Fibroblast of skin of right quadriceps (primary cell): ENCODE measurements around the gene PPP4R1.

Experiments used
- DNase-seq: peaks from one replicate; pipeline ENCODE4 v3.0.0-alpha.2; 2013

PPP4R1 gene

DNA sequence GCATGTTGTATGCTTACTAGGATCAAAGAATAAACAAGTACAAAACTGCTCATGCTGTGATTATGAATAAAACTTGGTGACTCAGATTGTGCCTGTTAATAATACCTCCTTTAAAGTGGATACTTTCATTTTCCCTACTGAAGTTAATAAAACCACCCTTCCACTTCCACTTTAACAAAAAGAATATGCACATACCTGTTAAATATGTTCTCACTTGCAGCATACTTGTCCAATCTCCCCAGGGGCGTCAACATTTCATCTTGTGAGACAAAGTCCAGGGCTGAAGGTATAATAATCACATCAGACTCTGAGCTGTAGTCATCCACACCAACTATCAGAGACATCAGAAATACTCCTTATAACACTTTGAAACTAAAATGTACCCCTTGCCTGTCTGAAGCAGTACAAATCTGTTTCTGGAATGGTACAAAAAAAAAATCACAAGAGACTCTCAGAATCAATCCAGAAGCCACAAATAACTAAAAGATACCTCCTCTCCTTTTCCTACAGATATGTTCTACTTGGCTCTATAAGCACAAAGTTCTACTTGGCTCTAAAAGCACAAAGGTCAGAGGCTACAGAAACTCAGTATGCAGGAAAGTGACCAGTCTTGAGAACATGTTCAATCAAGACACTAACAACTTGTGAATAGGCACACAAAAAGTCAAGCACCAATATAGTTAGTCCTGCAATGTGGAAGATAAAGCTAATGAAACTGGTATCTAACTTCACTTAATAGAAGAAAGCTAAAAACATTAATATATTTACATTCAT is 19.3 kb downstream of the PPP4R1 start:
- DNase-seq: no peak

GRCh38 chr18:9587924-9588323 is 26.4 kb downstream of the PPP4R1 start:
- no peak for DNase-seq

GRCh38 chr18:9586814-9587213 is 27.5 kb downstream of the PPP4R1 start:
- DNase-seq: no peak

DNA sequence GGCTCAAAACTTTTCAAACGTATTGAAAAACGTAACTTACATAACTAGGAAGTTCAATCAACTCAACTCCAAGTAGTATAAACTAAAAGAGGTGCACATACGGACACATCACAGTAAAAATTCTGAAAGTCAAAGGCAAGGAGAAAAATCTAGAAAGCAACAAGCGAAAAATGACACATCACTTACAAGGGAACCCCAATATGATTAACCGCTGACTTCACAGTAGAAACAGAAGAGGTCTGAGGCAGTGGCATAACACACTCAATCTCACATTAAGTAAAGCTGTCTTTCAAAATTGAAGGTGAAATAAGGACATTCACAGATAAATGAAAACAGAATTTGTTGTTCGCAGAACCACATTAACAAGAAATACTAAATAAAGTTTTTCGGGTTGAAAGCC is 32.7 kb downstream of the PPP4R1 start:
- DNase-seq: no peak

- no peak for DNase-seq
These were observed 36.1 kb downstream of the PPP4R1 start for GRCh38 chr18:9578306-9578705.

DNA sequence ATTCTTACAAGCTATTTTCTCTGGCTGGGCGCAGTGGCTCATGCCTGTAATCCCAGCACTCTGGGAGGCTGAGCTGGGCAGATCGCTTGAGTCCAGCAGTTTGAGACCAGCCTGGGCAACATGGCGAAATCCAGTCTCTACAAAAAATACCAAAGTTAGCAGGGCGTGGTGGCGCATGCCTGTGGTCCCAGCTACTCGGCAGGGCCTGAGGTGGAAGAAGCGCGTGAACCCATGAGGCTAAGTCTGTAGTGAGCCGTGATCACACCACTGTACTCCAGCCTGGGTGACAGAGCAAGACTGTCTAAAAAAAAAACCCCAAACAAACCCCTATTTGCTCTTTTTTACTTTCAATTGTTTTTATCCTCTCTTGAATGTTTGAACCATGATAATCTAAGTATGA is 37.0 kb downstream of the PPP4R1 start:
- DNase-seq: no peak

- peak; percentile 88 for DNase-seq
These were observed 38.8 kb downstream of the PPP4R1 start for GRCh38 chr18:9575558-9575957.

- DNase-seq: no peak
These were observed 39.8 kb downstream of the PPP4R1 start for GRCh38 chr18:9574473-9575115.

DNA sequence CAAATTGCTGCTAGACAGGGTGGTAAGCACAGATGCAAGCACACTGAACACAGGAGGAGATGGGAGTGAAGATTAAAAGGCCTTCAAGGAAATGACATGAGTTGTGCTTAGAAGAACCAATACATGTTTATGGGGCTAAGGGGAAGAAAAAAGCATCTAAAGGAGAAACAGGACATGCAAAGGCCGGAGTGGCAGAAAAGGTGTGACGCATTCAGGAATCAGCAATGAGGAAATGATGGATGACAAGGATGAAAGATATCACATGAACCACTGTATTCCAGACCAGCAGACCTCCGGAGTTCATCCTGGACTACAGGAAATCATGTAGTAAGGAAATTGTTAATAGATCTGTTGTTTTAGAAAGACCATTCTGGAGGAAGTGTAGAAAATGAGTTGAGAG is 42.8 kb downstream of the PPP4R1 start:
- no peak for DNase-seq

- no peak for DNase-seq
These were observed 44.1 kb downstream of the PPP4R1 start for GRCh38 chr18:9570255-9570654.

- no peak for DNase-seq
These were observed 45.2 kb downstream of the PPP4R1 start for GRCh38 chr18:9569178-9569577.

- no peak for DNase-seq
These were observed 46.2 kb downstream of the PPP4R1 start for GRCh38 chr18:9568186-9568585.

GRCh38 chr18:9565407-9565806 is 49.0 kb downstream of the PPP4R1 start:
- DNase-seq: no peak

GRCh38 chr18:9563331-9563730 is 51.0 kb downstream of the PPP4R1 start:
- DNase-seq: no peak

- DNase-seq: no peak
These were observed 51.8 kb downstream of the PPP4R1 start for GRCh38 chr18:9562584-9562983.

DNA sequence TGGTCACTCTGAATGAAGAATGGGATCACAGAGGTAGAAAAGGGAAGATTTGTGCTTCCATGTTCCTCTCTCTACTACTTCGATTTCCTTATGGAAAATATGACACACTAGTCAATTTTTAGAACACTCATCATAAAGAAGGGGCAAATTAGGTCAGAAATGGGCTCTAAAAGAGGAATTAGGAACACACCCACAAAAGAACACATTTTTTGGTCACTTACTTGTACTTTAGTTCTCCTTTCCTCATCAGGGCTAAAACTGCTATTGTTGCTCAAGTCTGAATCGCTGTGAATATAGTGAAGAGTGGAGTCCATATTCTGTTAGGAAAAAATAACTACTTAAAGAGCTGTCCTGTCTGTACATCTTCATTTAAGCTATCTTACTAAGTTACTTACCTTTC is 52.6 kb downstream of the PPP4R1 start:
- no peak for DNase-seq

GRCh38 chr18:9559253-9559652 is 55.1 kb downstream of the PPP4R1 start:
- no peak for DNase-seq

GRCh38 chr18:9558387-9559064 is 55.8 kb downstream of the PPP4R1 start:
- DNase-seq: no peak

DNA sequence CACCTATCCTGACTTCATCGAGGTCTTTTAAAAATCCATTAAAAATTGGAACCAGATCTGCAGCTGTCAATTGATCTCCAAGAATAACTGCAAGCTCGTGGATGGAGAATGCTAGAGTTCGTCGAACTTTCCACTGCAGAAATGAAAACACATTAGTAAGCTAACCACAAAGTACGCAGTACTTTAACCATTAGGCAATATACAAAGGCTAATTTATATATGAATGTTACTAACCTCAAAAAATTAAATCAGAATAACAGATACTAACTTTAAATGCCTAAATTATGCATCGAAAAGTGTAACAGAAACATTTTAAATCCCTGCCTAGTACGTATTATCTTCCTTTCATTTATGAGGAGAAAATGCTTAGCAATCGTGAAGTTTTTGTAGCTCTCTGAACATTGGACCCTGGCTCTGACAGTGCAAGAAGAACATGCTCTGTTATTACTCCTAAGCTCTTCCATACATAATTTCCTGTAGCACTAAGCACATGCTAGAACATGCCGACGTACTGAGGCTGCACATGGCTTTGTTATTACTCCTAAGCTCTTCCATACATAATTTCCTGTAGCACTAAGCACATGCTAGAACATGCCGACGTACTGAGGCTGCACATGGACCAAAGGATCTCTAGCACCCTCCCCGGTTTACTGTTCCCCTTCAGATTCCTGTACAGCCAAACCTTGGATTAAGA is 57.0 kb downstream of the PPP4R1 start:
- DNase-seq: peak; percentile 36

- peak; percentile 7 for DNase-seq
These were observed 61.7 kb downstream of the PPP4R1 start for GRCh38 chr18:9552616-9553015.

DNA sequence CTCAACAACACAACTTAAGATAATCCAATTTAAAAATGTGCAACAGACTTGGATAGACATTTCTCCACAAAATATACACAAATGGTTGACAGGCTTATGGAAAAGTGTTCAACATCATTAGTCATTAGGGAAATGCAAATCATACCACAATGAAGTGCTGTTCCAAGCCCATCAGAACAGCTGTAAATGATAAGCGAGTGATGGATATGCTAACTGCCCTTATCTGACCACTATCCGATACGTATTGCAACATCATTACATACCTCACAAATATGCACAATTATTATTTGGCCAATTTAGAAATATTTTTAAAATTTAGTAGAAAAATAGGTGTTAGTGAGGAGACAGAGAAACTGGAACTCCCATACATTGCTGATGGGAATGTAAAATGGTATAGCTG is 62.2 kb downstream of the PPP4R1 start:
- DNase-seq: peak; percentile 29

DNA sequence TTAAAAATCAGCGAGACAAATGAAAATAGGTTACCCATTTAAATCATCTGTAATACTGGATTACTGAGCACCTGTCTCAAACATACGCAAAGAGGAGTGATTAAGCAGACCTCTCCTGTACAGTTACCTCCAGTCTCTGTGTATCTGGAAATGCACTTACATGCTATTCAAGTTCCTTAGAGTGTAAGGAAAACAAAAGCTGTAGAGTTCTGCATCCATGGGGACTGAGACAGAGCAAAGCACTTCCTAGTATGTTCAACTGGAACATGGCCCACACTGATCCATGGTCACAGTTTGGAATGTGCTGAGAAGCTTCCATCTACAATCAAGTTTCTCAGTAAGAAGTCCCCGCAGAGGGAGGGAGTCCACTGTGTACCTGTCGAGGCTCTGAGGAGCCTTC is 63.9 kb downstream of the PPP4R1 start:
- DNase-seq: no peak

GRCh38 chr18:9549405-9549804 is 65.0 kb downstream of the PPP4R1 start:
- no peak for DNase-seq

- DNase-seq: no peak
These were observed 66.6 kb downstream of the PPP4R1 start for GRCh38 chr18:9547782-9548181.
